Activated CD8-positive, alpha-beta T cell treated with anti-CD3 and anti-CD28 coated beads, Interleukin-2, amount 10 ng/mL, durations not matched to agents 7 days and 5 days (primary cell): ENCODE measurements around the gene HAUS3. TPM values are rescaled to one million over a fixed set of nuclear protein-coding genes. Genes with fewer than 3 reads are reported as not detected.
"Not testable (repeated sequence)": the region's sequence is repeated elsewhere in the genome, so short reads cannot be mapped to it uniquely, and the experiment has no call there.

ENCODE experiments used
- ATAC-seq: fragments of 150-1000 bp; cut with Tn5 transposase; one replicate; pipeline ENCODE4 v1.10.0; 2021; ENCODE audit warnings: moderate library complexity
- CTCF ChIA-PET: fragments of 350-600 bp; sonication (Branson Sonifier 250); formaldehyde crosslinking; loops from one replicate; lab custom pipeline; 2021; ENCODE audit warnings: antibody characterized with exemption; lab: Charles Lee
- POLR2A ChIA-PET: fragments of 350-600 bp; sonication (Branson Sonifier 250); formaldehyde crosslinking; loops from one replicate; lab custom pipeline; 2021; ENCODE audit warnings: antibody characterized with exemption; lab: Charles Lee
- DNase-seq: peaks from one replicate; pipeline ENCODE4 v3.0.0-alpha.2; 2020
- H3K27ac Mint-ChIP-seq: one replicate; pipeline ENCODE4 v1.8.0; 2021; ENCODE audit warnings: mild to moderate bottlenecking, mixed read lengths
- H3K27me3 Mint-ChIP-seq: one replicate; pipeline ENCODE4 v1.8.0; 2021; ENCODE audit warnings: low read depth, mixed read lengths
- H3K36me3 Mint-ChIP-seq: one replicate; pipeline ENCODE4 v1.8.0; 2021; ENCODE audit warnings: low read depth, mixed read lengths
- H3K4me1 Mint-ChIP-seq: one replicate; pipeline ENCODE4 v1.8.0; 2021; ENCODE audit warnings: low read depth, mixed read lengths
- H3K4me3 Mint-ChIP-seq: one replicate; pipeline ENCODE4 v1.8.0; 2021; ENCODE audit warnings: mild to moderate bottlenecking, mixed read lengths
- H3K9me3 Mint-ChIP-seq: one replicate; pipeline ENCODE4 v1.8.0; 2022; ENCODE audit warnings: mixed read lengths; ENCODE audit not compliant: insufficient read depth
- total RNA-seq, 2 experiments: library from RNA; stranded (reverse); gene quantifications; one replicate each; pipeline ENCODE4 v1.2.3, GENCODE V29; 2021

The HAUS3 gene
- total RNA-seq, 2 experiments from 2014 or later: 22.0 to 25.8 TPM

- H3K27me3 Mint-ChIP-seq, H3K27ac Mint-ChIP-seq, DNase-seq, H3K36me3 Mint-ChIP-seq, H3K4me3 Mint-ChIP-seq, H3K9me3 Mint-ChIP-seq, ATAC-seq, POLR2A ChIA-PET: not testable (repeated sequence)
- CTCF ChIA-PET: interaction anchor here (1.0 to 5.5 kb wide), 12 partner anchors 9 to 264 kb away, joined by 4 to 43 read pairs (median 14); partner anchors contain the start of genes CFAP99, HAUS3, POLN and RNF4
- H3K4me1 Mint-ChIP-seq: peaks cover 12% of the 10 kb centered on the region
These were observed 20.5 kb downstream of the HAUS3 start for GRCh38 chr4:2221378-2221777.

- H3K36me3 Mint-ChIP-seq: peaks cover 4% of the 10 kb centered on the region
- ATAC-seq: peak; percentile 90
- no peaks in the 10 kb centered on the region for H3K27me3 Mint-ChIP-seq
- ChIA-PET POLR2A (interaction anchor here (0.8 to 1.1 kb wide), 4 partner anchors 21 to 249 kb away, joined by 3 to 6 read pairs (median 4); partner anchors contain the start of genes HAUS3, POLN and RNF4), CTCF (interaction anchor here (0.6 to 5.5 kb wide), 37 partner anchors 8 to 477 kb away, joined by 3 to 43 read pairs (median 6); partner anchors contain the start of genes CFAP99, HAUS3, MXD4 and POLN)
- H3K4me1 Mint-ChIP-seq: peaks cover 12% of the 10 kb centered on the region
- DNase-seq: peak; percentile 85
- H3K4me3 Mint-ChIP-seq: no peak overlapping the region
- no peaks in the 10 kb centered on the region for H3K9me3 Mint-ChIP-seq
- H3K27ac Mint-ChIP-seq: no peak overlapping the region
These were observed 21.8 kb downstream of the HAUS3 start for GRCh38 chr4:2220016-2220630.

GRCh38 chr4:2219233-2219760 is 22.6 kb downstream of the HAUS3 start:
- Mint-ChIP-seq H3K36me3 (peaks cover 4% of the 10 kb centered on the region), H3K4me3 (no peak overlapping the region), H3K9me3 (no peaks in the 10 kb centered on the region), H3K27me3 (no peaks in the 10 kb centered on the region), H3K27ac (no peak overlapping the region), H3K4me1 (peaks cover 12% of the 10 kb centered on the region)
- ATAC-seq: no peak
- ChIA-PET CTCF (interaction anchor here (0.6 to 5.5 kb wide), 34 partner anchors 8 to 316 kb away, joined by 3 to 43 read pairs (median 6); partner anchors contain the start of genes HAUS3, MXD4, POLN and RNF4), POLR2A (interaction anchor here (1.1 kb wide), 1 partner anchor 21 kb away, joined by 5 read pairs; no protein-coding TSS in a partner anchor)
- no peak for DNase-seq

- ATAC-seq: no peak
- POLR2A ChIA-PET: no interaction called here
- peaks cover 12% of the 10 kb centered on the region for H3K4me1 Mint-ChIP-seq
- no peak overlapping the region for H3K27ac Mint-ChIP-seq
- H3K9me3 Mint-ChIP-seq: no peaks in the 10 kb centered on the region
- H3K4me3 Mint-ChIP-seq: no peak overlapping the region
- no peak for DNase-seq
- no peaks in the 10 kb centered on the region for H3K27me3 Mint-ChIP-seq
- CTCF ChIA-PET: interaction anchor here (0.9 to 2.9 kb wide), 5 partner anchors 10 to 317 kb away, joined by 3 to 14 read pairs (median 5); no protein-coding TSS in a partner anchor
- H3K36me3 Mint-ChIP-seq: peaks cover 4% of the 10 kb centered on the region
These were observed 23.5 kb downstream of the HAUS3 start for GRCh38 chr4:2218436-2218835.

- no peak for ATAC-seq
- H3K4me3 Mint-ChIP-seq: no peak overlapping the region
- ChIA-PET POLR2A (no interaction called here), CTCF (interaction anchor here (0.9 to 1.3 kb wide), 3 partner anchors 15 to 136 kb away, joined by 3 to 5 read pairs (median 3); no protein-coding TSS in a partner anchor)
- peaks cover 2% of the 10 kb centered on the region for H3K36me3 Mint-ChIP-seq
- no peaks in the 10 kb centered on the region for H3K27me3 Mint-ChIP-seq
- peaks cover 12% of the 10 kb centered on the region for H3K4me1 Mint-ChIP-seq
- no peak overlapping the region for H3K27ac Mint-ChIP-seq
- no peaks in the 10 kb centered on the region for H3K9me3 Mint-ChIP-seq
- DNase-seq: no peak
These were observed 24.2 kb downstream of the HAUS3 start for GRCh38 chr4:2217726-2218125.

- Mint-ChIP-seq H3K9me3 (no peaks in the 10 kb centered on the region), H3K36me3 (no peaks in the 10 kb centered on the region), H3K4me1 (peaks cover 4% of the 10 kb centered on the region), H3K4me3 (no peak overlapping the region), H3K27ac (no peak overlapping the region), H3K27me3 (no peaks in the 10 kb centered on the region)
- DNase-seq (no peak), ATAC-seq (no peak)
- POLR2A ChIA-PET: no interaction called here
- CTCF ChIA-PET: no interaction called here
These were observed 29.1 kb downstream of the HAUS3 start for GRCh38 chr4:2212831-2213230.

GRCh38 chr4:2202789-2203188 is 39.1 kb downstream of the HAUS3 start:
- DNase-seq, POLR2A ChIA-PET, CTCF ChIA-PET, H3K27ac Mint-ChIP-seq, H3K36me3 Mint-ChIP-seq, ATAC-seq, H3K4me1 Mint-ChIP-seq, H3K9me3 Mint-ChIP-seq, H3K4me3 Mint-ChIP-seq, H3K27me3 Mint-ChIP-seq: not testable (repeated sequence)

GRCh38 chr4:2194496-2194895 is 47.4 kb downstream of the HAUS3 start:
- no peak for ATAC-seq
- H3K27me3 Mint-ChIP-seq: no peaks in the 10 kb centered on the region
- no peaks in the 10 kb centered on the region for H3K9me3 Mint-ChIP-seq
- CTCF ChIA-PET: interaction anchor here (0.7 to 2.1 kb wide), 3 partner anchors 23 to 446 kb away, joined by 3 to 9 read pairs (median 3); no protein-coding TSS in a partner anchor
- no peaks in the 10 kb centered on the region for H3K36me3 Mint-ChIP-seq
- no peak for DNase-seq
- POLR2A ChIA-PET: no interaction called here
- no peak overlapping the region for H3K27ac Mint-ChIP-seq
- no peaks in the 10 kb centered on the region for H3K4me1 Mint-ChIP-seq
- H3K4me3 Mint-ChIP-seq: no peak overlapping the region

GRCh38 chr4:2193326-2193725 is 48.6 kb downstream of the HAUS3 start:
- H3K9me3 Mint-ChIP-seq: no peaks in the 10 kb centered on the region
- POLR2A ChIA-PET: no interaction called here
- H3K4me1 Mint-ChIP-seq: no peaks in the 10 kb centered on the region
- DNase-seq (no peak), ATAC-seq (no peak)
- H3K27ac Mint-ChIP-seq: no peak overlapping the region
- no peak overlapping the region for H3K4me3 Mint-ChIP-seq
- H3K36me3 Mint-ChIP-seq: no peaks in the 10 kb centered on the region
- CTCF ChIA-PET: interaction anchor here (1.4 to 2.1 kb wide), 2 partner anchors 27 to 47 kb away, joined by 3 to 9 read pairs; no protein-coding TSS in a partner anchor
- no peaks in the 10 kb centered on the region for H3K27me3 Mint-ChIP-seq

GRCh38 chr4:2186865-2187172 is 55.1 kb downstream of the HAUS3 start:
- DNase-seq: no peak
- Mint-ChIP-seq H3K9me3 (peaks cover 12% of the 10 kb centered on the region), H3K4me3 (no peak overlapping the region), H3K27ac (no peak overlapping the region), H3K4me1 (no peaks in the 10 kb centered on the region), H3K36me3 (peaks cover 10% of the 10 kb centered on the region), H3K27me3 (no peaks in the 10 kb centered on the region)
- ChIA-PET POLR2A (no interaction called here), CTCF (interaction anchor here (0.9 kb wide), 1 partner anchor 19 kb away, joined by 4 read pairs; no protein-coding TSS in a partner anchor)
- ATAC-seq: no peak

- DNase-seq (no peak), ATAC-seq (no peak)
- Mint-ChIP-seq H3K36me3 (peaks cover 11% of the 10 kb centered on the region), H3K27me3 (no peaks in the 10 kb centered on the region), H3K4me3 (no peak overlapping the region), H3K27ac (no peak overlapping the region), H3K9me3 (peaks cover 12% of the 10 kb centered on the region), H3K4me1 (no peaks in the 10 kb centered on the region)
- CTCF ChIA-PET: interaction anchor here (0.9 kb wide), 1 partner anchor 19 kb away, joined by 4 read pairs; no protein-coding TSS in a partner anchor
- POLR2A ChIA-PET: no interaction called here
These were observed 55.6 kb downstream of the HAUS3 start for GRCh38 chr4:2186133-2186864.
